ENCODE results near the gene SLC24A5. TPM values are rescaled to one million over a fixed set of nuclear protein-coding genes. Genes with fewer than 3 reads are reported as not detected.

SLC24A5 gene
- total and polyA plus RNA-seq, 4 donors, result not detected

DNA sequence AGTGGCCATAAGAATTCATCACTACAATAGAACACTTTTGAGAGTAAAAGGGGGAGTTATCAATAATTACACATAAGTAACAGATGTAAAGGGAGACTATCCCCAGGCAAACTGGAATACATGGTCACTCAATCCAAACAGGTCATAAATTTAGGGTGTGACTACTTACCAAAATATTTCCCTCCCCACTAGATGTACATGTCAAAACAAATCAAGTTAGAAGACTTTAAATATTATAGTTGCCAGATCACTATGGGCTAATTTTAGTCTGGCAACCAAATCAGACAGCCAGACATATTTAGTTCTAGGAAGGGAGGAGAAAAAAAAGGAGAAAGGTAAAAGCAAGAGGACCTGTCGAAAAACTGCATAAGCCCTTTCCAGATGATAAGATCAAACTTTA is 23.1 kb downstream of the SLC24A5 start (continued):
- TF ChIP-seq GABPA (IDR thresholded peaks at IDR 0.05 in 1 of 2, conservative IDR thresholded peaks at IDR 0.05 in 1 of 2) (no peak), FOXA2 (IDR thresholded peaks at IDR 0.05) (no peak)

DNA sequence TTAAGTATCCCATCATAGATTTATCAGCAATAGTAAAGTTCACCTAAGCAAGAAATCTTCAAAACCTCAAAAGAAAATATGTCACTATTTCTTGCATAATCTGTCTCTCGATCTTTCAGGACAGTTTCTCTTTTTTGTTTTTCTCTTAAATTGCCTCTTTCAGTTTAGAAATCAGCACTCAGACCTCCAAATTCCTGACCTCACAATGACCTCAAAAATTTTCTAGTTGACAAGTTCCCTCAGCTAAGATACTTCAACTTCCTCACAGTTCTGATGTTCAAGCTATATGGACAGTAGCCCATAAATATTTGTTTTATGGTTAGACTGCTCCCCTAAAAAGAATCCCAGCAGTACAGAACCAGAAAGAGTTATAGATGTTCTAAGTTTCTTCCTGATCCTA is 24.1 kb downstream of the SLC24A5 start:
- 62% methylated on average over 1 of the region's 1 CpG for WGBS
- H3K36me3 ChIP-seq (ENCODE audit: control insufficient read depth in 4 of 4, insufficient read depth in 3 of 4, low read depth in 1 of 4, low read length in 3 of 4), result no peaks in the 10 kb centered on the region
- H3K9me3 ChIP-seq (ENCODE audit: control insufficient read depth in 4 of 4, low read length in 3 of 4), result no peaks in the 10 kb centered on the region
- no peaks in the 10 kb centered on the region for H3K4me1 ChIP-seq (ENCODE audit: control insufficient read depth in 4 of 4, insufficient read depth in 4 of 4, low read length in 3 of 4)
- H3K27me3 ChIP-seq (ENCODE audit: control insufficient read depth in 4 of 4, insufficient read depth in 4 of 4, low read length in 3 of 4), result no peaks in the 10 kb centered on the region
- TF ChIP-seq RXRA (IDR thresholded peaks at IDR 0.05) (no peak), HNF4A (conservative IDR thresholded peaks at IDR 0.05) (no peak), SP1 (IDR thresholded peaks at IDR 0.05) (no peak)
- TF ChIP-seq, protein P1, sequence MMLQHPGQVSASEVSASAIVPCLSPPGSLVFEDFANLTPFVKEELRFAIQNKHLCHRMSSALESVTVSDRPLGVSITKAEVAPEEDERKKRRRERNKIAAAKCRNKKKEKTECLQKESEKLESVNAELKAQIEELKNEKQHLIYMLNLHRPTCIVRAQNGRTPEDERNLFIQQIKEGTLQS (IDR thresholded peaks at IDR 0.05), result no peak
- TF ChIP-seq, protein P2, sequence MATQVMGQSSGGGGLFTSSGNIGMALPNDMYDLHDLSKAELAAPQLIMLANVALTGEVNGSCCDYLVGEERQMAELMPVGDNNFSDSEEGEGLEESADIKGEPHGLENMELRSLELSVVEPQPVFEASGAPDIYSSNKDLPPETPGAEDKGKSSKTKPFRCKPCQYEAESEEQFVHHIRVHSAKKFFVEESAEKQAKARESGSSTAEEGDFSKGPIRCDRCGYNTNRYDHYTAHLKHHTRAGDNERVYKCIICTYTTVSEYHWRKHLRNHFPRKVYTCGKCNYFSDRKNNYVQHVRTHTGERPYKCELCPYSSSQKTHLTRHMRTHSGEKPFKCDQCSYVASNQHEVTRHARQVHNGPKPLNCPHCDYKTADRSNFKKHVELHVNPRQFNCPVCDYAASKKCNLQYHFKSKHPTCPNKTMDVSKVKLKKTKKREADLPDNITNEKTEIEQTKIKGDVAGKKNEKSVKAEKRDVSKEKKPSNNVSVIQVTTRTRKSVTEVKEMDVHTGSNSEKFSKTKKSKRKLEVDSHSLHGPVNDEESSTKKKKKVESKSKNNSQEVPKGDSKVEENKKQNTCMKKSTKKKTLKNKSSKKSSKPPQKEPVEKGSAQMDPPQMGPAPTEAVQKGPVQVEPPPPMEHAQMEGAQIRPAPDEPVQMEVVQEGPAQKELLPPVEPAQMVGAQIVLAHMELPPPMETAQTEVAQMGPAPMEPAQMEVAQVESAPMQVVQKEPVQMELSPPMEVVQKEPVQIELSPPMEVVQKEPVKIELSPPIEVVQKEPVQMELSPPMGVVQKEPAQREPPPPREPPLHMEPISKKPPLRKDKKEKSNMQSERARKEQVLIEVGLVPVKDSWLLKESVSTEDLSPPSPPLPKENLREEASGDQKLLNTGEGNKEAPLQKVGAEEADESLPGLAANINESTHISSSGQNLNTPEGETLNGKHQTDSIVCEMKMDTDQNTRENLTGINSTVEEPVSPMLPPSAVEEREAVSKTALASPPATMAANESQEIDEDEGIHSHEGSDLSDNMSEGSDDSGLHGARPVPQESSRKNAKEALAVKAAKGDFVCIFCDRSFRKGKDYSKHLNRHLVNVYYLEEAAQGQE (IDR thresholded peaks at IDR 0.05), result no peak
- H3K27ac ChIP-seq (ENCODE audit: low read depth in 1 of 2, low read length in 2 of 2), result no peak overlapping the region
- DNase-seq (ENCODE audit: low spot score), result no peak
- no peak overlapping the region for H3K4me3 ChIP-seq (ENCODE audit: low read depth in 1 of 3, low read length in 3 of 3)
- H3K9ac ChIP-seq (ENCODE audit: low read depth in 1 of 2, low read length in 2 of 2), result no peak overlapping the region

DNA sequence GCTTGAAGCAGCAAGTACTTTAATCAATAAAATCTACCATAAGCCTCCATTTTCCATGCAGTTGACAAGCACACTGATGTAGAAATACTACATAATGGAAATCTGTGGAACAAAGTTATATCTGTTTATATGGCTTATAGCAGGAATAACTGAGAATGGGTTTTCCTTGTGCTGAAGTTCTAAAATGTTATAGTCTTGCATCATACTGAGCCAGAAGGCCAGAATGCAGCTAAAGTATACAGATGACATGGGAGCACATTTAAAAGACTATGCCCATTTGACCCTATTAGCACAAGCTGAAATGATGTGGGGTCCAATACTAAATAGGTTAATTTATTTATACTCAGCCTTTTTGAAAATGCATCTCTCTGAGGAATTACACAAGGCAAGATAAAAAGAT is 25.1 kb downstream of the SLC24A5 start:
- no peaks in the 10 kb centered on the region for H3K36me3 ChIP-seq (ENCODE audit: control insufficient read depth in 4 of 4, insufficient read depth in 3 of 4, low read depth in 1 of 4, low read length in 3 of 4)
- TF ChIP-seq EGR1 (IDR thresholded peaks at IDR 0.05; ENCODE audit: low read depth in 2 of 2), result no peak
- no peak for TF ChIP-seq TAF1 (conservative IDR thresholded peaks at IDR 0.05)
- TF ChIP-seq, protein P3, sequence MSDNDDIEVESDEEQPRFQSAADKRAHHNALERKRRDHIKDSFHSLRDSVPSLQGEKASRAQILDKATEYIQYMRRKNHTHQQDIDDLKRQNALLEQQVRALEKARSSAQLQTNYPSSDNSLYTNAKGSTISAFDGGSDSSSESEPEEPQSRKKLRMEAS (IDR thresholded peaks at IDR 0.05), result no peak
- TF ChIP-seq FOXA2 (IDR thresholded peaks at IDR 0.05), result no peak
- TF ChIP-seq, protein P4, sequence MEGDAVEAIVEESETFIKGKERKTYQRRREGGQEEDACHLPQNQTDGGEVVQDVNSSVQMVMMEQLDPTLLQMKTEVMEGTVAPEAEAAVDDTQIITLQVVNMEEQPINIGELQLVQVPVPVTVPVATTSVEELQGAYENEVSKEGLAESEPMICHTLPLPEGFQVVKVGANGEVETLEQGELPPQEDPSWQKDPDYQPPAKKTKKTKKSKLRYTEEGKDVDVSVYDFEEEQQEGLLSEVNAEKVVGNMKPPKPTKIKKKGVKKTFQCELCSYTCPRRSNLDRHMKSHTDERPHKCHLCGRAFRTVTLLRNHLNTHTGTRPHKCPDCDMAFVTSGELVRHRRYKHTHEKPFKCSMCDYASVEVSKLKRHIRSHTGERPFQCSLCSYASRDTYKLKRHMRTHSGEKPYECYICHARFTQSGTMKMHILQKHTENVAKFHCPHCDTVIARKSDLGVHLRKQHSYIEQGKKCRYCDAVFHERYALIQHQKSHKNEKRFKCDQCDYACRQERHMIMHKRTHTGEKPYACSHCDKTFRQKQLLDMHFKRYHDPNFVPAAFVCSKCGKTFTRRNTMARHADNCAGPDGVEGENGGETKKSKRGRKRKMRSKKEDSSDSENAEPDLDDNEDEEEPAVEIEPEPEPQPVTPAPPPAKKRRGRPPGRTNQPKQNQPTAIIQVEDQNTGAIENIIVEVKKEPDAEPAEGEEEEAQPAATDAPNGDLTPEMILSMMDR (IDR thresholded peaks at IDR 0.05; ENCODE audit: low read depth, low read length, missing input control), result no peak
- no peak for TF ChIP-seq NR2F2 (IDR thresholded peaks at IDR 0.05)
- TF ChIP-seq, protein P2 (IDR thresholded peaks at IDR 0.05), result no peak
- no peak for TF ChIP-seq GABPA (IDR thresholded peaks at IDR 0.05 in 1 of 2, conservative IDR thresholded peaks at IDR 0.05 in 1 of 2)
- no peak for TF ChIP-seq RXRA (IDR thresholded peaks at IDR 0.05)
- TF ChIP-seq HNF4G (IDR thresholded peaks at IDR 0.05), result no peak
- no peak for TF ChIP-seq FOXA1 (IDR thresholded peaks at IDR 0.05)
- no peak for TF ChIP-seq SP1 (IDR thresholded peaks at IDR 0.05)
- TF ChIP-seq, protein P1 (IDR thresholded peaks at IDR 0.05), result no peak
- no peak for TF ChIP-seq HNF4A (conservative IDR thresholded peaks at IDR 0.05)
- TF ChIP-seq YY1 (IDR thresholded peaks at IDR 0.05), result no peak
- no peak for TF ChIP-seq RAD21 (IDR thresholded peaks at IDR 0.05)
- TF ChIP-seq JUND (IDR thresholded peaks at IDR 0.05), result no peak
- TF ChIP-seq, protein P5, sequence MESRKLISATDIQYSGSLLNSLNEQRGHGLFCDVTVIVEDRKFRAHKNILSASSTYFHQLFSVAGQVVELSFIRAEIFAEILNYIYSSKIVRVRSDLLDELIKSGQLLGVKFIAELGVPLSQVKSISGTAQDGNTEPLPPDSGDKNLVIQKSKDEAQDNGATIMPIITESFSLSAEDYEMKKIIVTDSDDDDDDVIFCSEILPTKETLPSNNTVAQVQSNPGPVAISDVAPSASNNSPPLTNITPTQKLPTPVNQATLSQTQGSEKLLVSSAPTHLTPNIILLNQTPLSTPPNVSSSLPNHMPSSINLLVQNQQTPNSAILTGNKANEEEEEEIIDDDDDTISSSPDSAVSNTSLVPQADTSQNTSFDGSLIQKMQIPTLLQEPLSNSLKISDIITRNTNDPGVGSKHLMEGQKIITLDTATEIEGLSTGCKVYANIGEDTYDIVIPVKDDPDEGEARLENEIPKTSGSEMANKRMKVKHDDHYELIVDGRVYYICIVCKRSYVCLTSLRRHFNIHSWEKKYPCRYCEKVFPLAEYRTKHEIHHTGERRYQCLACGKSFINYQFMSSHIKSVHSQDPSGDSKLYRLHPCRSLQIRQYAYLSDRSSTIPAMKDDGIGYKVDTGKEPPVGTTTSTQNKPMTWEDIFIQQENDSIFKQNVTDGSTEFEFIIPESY (IDR thresholded peaks at IDR 0.05), result no peak
- no peaks in the 10 kb centered on the region for H3K9me3 ChIP-seq (ENCODE audit: control insufficient read depth in 4 of 4, low read length in 3 of 4)
- no peak overlapping the region for H3K27ac ChIP-seq (ENCODE audit: low read depth in 1 of 2, low read length in 2 of 2)
- no peak overlapping the region for H3K9ac ChIP-seq (ENCODE audit: low read depth in 1 of 2, low read length in 2 of 2)
- no peak for DNase-seq (ENCODE audit: low spot score)
- H3K27me3 ChIP-seq (ENCODE audit: control insufficient read depth in 4 of 4, insufficient read depth in 4 of 4, low read length in 3 of 4), result no peaks in the 10 kb centered on the region
- no peaks in the 10 kb centered on the region for H3K4me1 ChIP-seq (ENCODE audit: control insufficient read depth in 4 of 4, insufficient read depth in 4 of 4, low read length in 3 of 4)
- no peak overlapping the region for H3K4me3 ChIP-seq (ENCODE audit: low read depth in 1 of 3, low read length in 3 of 3)

All from liver (tissue), 9 donors.